GM23248 (cell line): Measurements from ENCODE around the gene SNX5.

ENCODE experiments used
- EZH2 ChIP-seq: fragments of 200-600 bp; sonication (generic); IDR thresholded peaks from 2 replicates; pipeline ENCODE4 v1.6.1; 2018; ENCODE audit warnings: antibody characterized with exemption, mild to moderate bottlenecking; ENCODE audit not compliant: insufficient read depth, poor library complexity, severe bottlenecking
- EZH2phosphoT487 ChIP-seq: fragments of 200-600 bp; sonication (generic); IDR thresholded peaks from 2 replicates; pipeline ENCODE4 v1.6.1; 2018; ENCODE audit warnings: antibody characterized with exemption, moderate library complexity, mild to moderate bottlenecking, low read depth; ENCODE audit not compliant: insufficient read depth

GRCh38 chr20:18009116-18009515, 40.5 kb upstream of the SNX5 start:
- TF ChIP-seq EZH2phosphoT487 (no peak), EZH2 (no peak)
